ENCODE results near the gene LBX2.

GRCh38 chr2:74533464-74533863 lies 34.1 kb upstream of the LBX2 start:
- no peak for TF ChIP-seq MEF2A (IDR thresholded peaks at IDR 0.05; ENCODE audit: insufficient read depth, low read depth, low read length)
- no peak for TF ChIP-seq MTA2 (IDR thresholded peaks at IDR 0.05; ENCODE audit: low read depth)
- no peak for TF ChIP-seq MYC (IDR thresholded peaks at IDR 0.05; ENCODE audit: insufficient read depth, insufficient read length, insufficient replicate concordance, low read length, severe bottlenecking)
- TF ChIP-seq SREBF2 (IDR thresholded peaks at IDR 0.05; ENCODE audit: low read length), result no peak
- no peak for TF ChIP-seq YY1 (IDR thresholded peaks at IDR 0.05; ENCODE audit: low read depth, low read length)
- TF ChIP-seq MTA3 (IDR thresholded peaks at IDR 0.05; ENCODE audit: borderline replicate concordance, low read length), result no peak
- TF ChIP-seq EP300 (IDR thresholded peaks at IDR 0.05; ENCODE audit: borderline replicate concordance in 1 of 2, control insufficient read depth in 1 of 2, low read depth in 2 of 2, low read length in 2 of 2), result no peak
- TF ChIP-seq CTCF (IDR thresholded peaks at IDR 0.05 in 2 of 3, conservative IDR thresholded peaks at IDR 0.05 in 1 of 3; ENCODE audit: control insufficient read depth in 2 of 3, extremely low read depth in 1 of 3, insufficient read depth in 1 of 3, low read depth in 3 of 3, low read length in 3 of 3), result no peak
